SK-N-SH treated with all-trans-retinoic acid at 6 μM for 48 hours (cell line): ENCODE measurements around the gene TTC16.

Source experiments
- CSDC2 ChIP-seq: fragments of 250-450 bp; sonication (Bioruptor Pico); IDR thresholded peaks from 2 replicates; pipeline ENCODE4 v1.5.0; 2020; ENCODE audit warnings: mild to moderate bottlenecking, moderate library complexity
- ESRRG ChIP-seq: fragments of 250-450 bp; sonication (Bioruptor Pico); IDR thresholded peaks from 2 replicates; pipeline ENCODE4 v1.6.1; 2021; ENCODE audit warnings: mild to moderate bottlenecking
- GLIS3 ChIP-seq: fragments of 250-450 bp; sonication (Bioruptor Pico); IDR thresholded peaks from 2 replicates; pipeline ENCODE4 v1.5.0; 2020; ENCODE audit warnings: mild to moderate bottlenecking, moderate library complexity
- PPARA ChIP-seq: fragments of 250-450 bp; sonication (Bioruptor Pico); IDR thresholded peaks from 2 replicates; pipeline ENCODE4 v1.5.0; 2020; ENCODE audit warnings: mild to moderate bottlenecking, borderline replicate concordance
- RARB ChIP-seq: fragments of 250-450 bp; sonication (Bioruptor Pico); IDR thresholded peaks from 2 replicates; pipeline ENCODE4 v1.8.0; 2021; ENCODE audit warnings: mild to moderate bottlenecking, moderate library complexity
- SNAI2 ChIP-seq: fragments of 250-450 bp; sonication (Bioruptor Pico); IDR thresholded peaks from 2 replicates; pipeline ENCODE4 v1.5.0; 2020; ENCODE audit warnings: mild to moderate bottlenecking, moderate library complexity
- TCF4 ChIP-seq: fragments of 250-450 bp; sonication (Bioruptor Pico); IDR thresholded peaks from 2 replicates; pipeline ENCODE4 v1.8.0; 2021; ENCODE audit warnings: mild to moderate bottlenecking, moderate library complexity, borderline replicate concordance
- ZNF70 ChIP-seq: fragments of 450-650 bp; formaldehyde crosslinking; IDR thresholded peaks from 2 replicates; pipeline ENCODE4 v1.5.0; 2020; ENCODE audit warnings: mild to moderate bottlenecking, moderate library complexity
- TF ChIP-seq, protein P1 (sequence below): fragments of 250-450 bp; sonication (Bioruptor Pico); IDR thresholded peaks from 2 replicates; pipeline ENCODE4 v1.8.0; 2020; ENCODE audit warnings: mild to moderate bottlenecking, moderate library complexity, borderline replicate concordance

DNA sequence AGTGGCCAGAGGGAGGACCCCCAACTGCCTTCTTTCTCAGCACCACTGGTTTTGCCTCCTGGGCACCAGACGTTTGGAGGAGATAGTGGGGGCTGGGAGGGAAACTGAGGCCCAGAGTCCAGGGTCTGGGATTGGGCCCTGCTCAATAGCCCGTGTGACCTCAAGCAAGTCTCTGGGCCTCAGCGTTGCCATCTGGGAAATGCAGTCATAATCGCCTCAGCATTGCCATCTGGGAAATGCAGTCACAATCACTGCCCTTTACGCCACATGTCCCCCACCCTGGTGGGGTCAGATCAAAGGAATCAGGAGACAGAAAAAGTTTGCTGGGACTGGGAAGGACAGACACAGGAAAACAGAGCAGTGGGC, 61.0 kb downstream of the TTC16 start:
- TF ChIP-seq ZNF70 (CRISPR knock-in tag) (no peak), PPARA (CRISPR knock-in tag) (no peak), SNAI2 (CRISPR knock-in tag) (no peak), TCF4 (CRISPR knock-in tag) (no peak), GLIS3 (CRISPR knock-in tag) (no peak), RARB (CRISPR knock-in tag) (no peak), CSDC2 (no peak), ESRRG (CRISPR knock-in tag) (no peak)
- TF ChIP-seq, protein P1, sequence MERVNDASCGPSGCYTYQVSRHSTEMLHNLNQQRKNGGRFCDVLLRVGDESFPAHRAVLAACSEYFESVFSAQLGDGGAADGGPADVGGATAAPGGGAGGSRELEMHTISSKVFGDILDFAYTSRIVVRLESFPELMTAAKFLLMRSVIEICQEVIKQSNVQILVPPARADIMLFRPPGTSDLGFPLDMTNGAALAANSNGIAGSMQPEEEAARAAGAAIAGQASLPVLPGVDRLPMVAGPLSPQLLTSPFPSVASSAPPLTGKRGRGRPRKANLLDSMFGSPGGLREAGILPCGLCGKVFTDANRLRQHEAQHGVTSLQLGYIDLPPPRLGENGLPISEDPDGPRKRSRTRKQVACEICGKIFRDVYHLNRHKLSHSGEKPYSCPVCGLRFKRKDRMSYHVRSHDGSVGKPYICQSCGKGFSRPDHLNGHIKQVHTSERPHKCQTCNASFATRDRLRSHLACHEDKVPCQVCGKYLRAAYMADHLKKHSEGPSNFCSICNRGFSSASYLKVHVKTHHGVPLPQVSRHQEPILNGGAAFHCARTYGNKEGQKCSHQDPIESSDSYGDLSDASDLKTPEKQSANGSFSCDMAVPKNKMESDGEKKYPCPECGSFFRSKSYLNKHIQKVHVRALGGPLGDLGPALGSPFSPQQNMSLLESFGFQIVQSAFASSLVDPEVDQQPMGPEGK, result no peak
